ENCODE results near the gene DLK1. TPM values are rescaled to one million over a fixed set of nuclear protein-coding genes. Genes with fewer than 3 reads are reported as not detected.

Gene DLK1
- polyA plus RNA-seq, 1 experiment = 0.12 TPM

GRCh38 chr14:100706860-100707259 lies 19.8 kb upstream of the DLK1 start:
- no peak for DNase-seq (ENCODE audit: low read depth, low spot score)
- H3K4me3 ChIP-seq (ENCODE audit: low read depth, low read length) = no peak overlapping the region
- peaks cover 5% of the 10 kb centered on the region; the same call in 1 of the 2 replicates for H3K9me3 ChIP-seq (ENCODE audit: control insufficient read depth, insufficient read depth, low read length)
- no peak overlapping the region for H3K27ac ChIP-seq (ENCODE audit: low read depth, low read length)
- CTCF ChIA-PET = no interaction called here
- POLR2A ChIA-PET = no interaction called here
- no peak for TF ChIP-seq CTCF (IDR thresholded peaks at IDR 0.05; ENCODE audit: low read depth, low read length)
- H3K27me3 ChIP-seq (ENCODE audit: control insufficient read depth, insufficient read depth, low read length) = peaks cover 32% of the 10 kb centered on the region

- TF ChIP-seq CTCF (IDR thresholded peaks at IDR 0.05; ENCODE audit: low read depth, low read length) = no peak
- DNase-seq (ENCODE audit: low read depth, low spot score) = no peak
Observed at GRCh38 chr14:100708425-100709288, 18.0 kb upstream of the DLK1 start.

GRCh38 chr14:100709289-100710284 lies 17.1 kb upstream of the DLK1 start:
- Histone ChIP-seq H3K27ac (ENCODE audit: low read depth, low read length) (no peak overlapping the region), H3K9me3 (ENCODE audit: control insufficient read depth, insufficient read depth, low read length) (peaks cover 5% of the 10 kb centered on the region; the same call in 1 of the 2 replicates), H3K27me3 (ENCODE audit: control insufficient read depth, insufficient read depth, low read length) (peaks cover 21% of the 10 kb centered on the region), H3K4me3 (ENCODE audit: low read depth, low read length) (peak overlapping the region; percentile 44)
- ChIA-PET CTCF (interaction anchor here (0.6 to 2.8 kb wide), 15 partner anchors 9 to 918 kb away, joined by 3 to 21 read pairs (median 3); no protein-coding TSS in a partner anchor), POLR2A (interaction anchor here (0.6 to 1.7 kb wide), 2 partner anchors 116 kb away, joined by 3 to 7 read pairs; partner anchors contain the start of gene MEG3)
- peak; percentile 63 for TF ChIP-seq CTCF (IDR thresholded peaks at IDR 0.05; ENCODE audit: low read depth, low read length)
- no peak for DNase-seq (ENCODE audit: low read depth, low spot score)

More at GRCh38 chr14:100708425-100709288, 18.0 kb upstream of the DLK1 start:
- H3K9me3 ChIP-seq (ENCODE audit: control insufficient read depth, insufficient read depth, low read length) = peaks cover 5% of the 10 kb centered on the region; the same call in 1 of the 2 replicates
- no peak overlapping the region for H3K27ac ChIP-seq (ENCODE audit: low read depth, low read length)
- CTCF ChIA-PET = interaction anchor here (0.7 to 1.3 kb wide), 2 partner anchors 9 to 163 kb away, joined by 3 to 12 read pairs; no protein-coding TSS in a partner anchor
- H3K27me3 ChIP-seq (ENCODE audit: control insufficient read depth, insufficient read depth, low read length) = peaks cover 23% of the 10 kb centered on the region
- POLR2A ChIA-PET = interaction anchor here (0.6 kb wide), 1 partner anchor 117 kb away, joined by 3 read pairs; the partner anchor contains the start of gene MEG3
- no peak overlapping the region for H3K4me3 ChIP-seq (ENCODE audit: low read depth, low read length)

GRCh38 chr14:100710391-100710790 lies 16.3 kb upstream of the DLK1 start:
- Histone ChIP-seq H3K9me3 (ENCODE audit: control insufficient read depth, insufficient read depth, low read length) (peaks cover 5% of the 10 kb centered on the region; the same call in 1 of the 2 replicates), H3K4me3 (ENCODE audit: low read depth, low read length) (no peak overlapping the region), H3K27me3 (ENCODE audit: control insufficient read depth, insufficient read depth, low read length) (peaks cover 25% of the 10 kb centered on the region), H3K27ac (ENCODE audit: low read depth, low read length) (no peak overlapping the region)
- DNase-seq (ENCODE audit: low read depth, low spot score) = no peak
- ChIA-PET CTCF (interaction anchor here (0.6 to 2.8 kb wide), 15 partner anchors 10 to 917 kb away, joined by 3 to 21 read pairs (median 3); no protein-coding TSS in a partner anchor), POLR2A (interaction anchor here (1.7 kb wide), 1 partner anchor 116 kb away, joined by 7 read pairs; the partner anchor contains the start of gene MEG3)
- TF ChIP-seq CTCF (IDR thresholded peaks at IDR 0.05; ENCODE audit: low read depth, low read length) = no peak
